Activated CD4-positive, alpha-beta T cell treated with anti-CD3 and anti-CD28 coated beads, Interleukin-2, amount 10 ng/mL, durations not matched to agents 7 days and 5 days (primary cell): ENCODE data around the gene PSME2. TPM values are rescaled to one million over a fixed set of nuclear protein-coding genes. Genes with fewer than 3 reads are reported as not detected.

Source experiments
- CTCF ChIA-PET: fragments of 350-600 bp; sonication (Branson Sonifier 250); formaldehyde crosslinking; loops from one replicate; lab custom pipeline; 2021; ENCODE audit warnings: antibody characterized with exemption; lab: Charles Lee
- POLR2A ChIA-PET: fragments of 350-600 bp; sonication (Branson Sonifier 250); formaldehyde crosslinking; loops from one replicate; lab custom pipeline; 2021; ENCODE audit warnings: antibody characterized with exemption; lab: Charles Lee
- DNase-seq: peaks from one replicate; pipeline ENCODE4 v3.0.0-alpha.2; 2020
- H3K27ac Mint-ChIP-seq: one replicate; pipeline ENCODE4 v1.8.0; 2021; ENCODE audit warnings: mild to moderate bottlenecking, moderate library complexity, mixed read lengths
- H3K27me3 Mint-ChIP-seq: one replicate; pipeline ENCODE4 v1.8.0; 2021; ENCODE audit warnings: mixed read lengths
- H3K36me3 Mint-ChIP-seq: one replicate; pipeline ENCODE4 v1.8.0; 2021; ENCODE audit warnings: low read depth, mixed read lengths
- H3K4me1 Mint-ChIP-seq: one replicate; pipeline ENCODE4 v1.8.0; 2021; ENCODE audit warnings: mixed read lengths
- H3K4me3 Mint-ChIP-seq: one replicate; pipeline ENCODE4 v1.8.0; 2021; ENCODE audit warnings: mild to moderate bottlenecking, moderate library complexity, mixed read lengths
- H3K9me3 Mint-ChIP-seq: one replicate; pipeline ENCODE4 v1.8.0; 2021; ENCODE audit warnings: mixed read lengths
- total RNA-seq, 2 experiments: library from RNA; stranded (reverse); gene quantifications; one replicate each; pipeline ENCODE4 v1.2.3, GENCODE V29; 2021

Gene PSME2
- total RNA-seq, 2 experiments from 2014 or later = 644 to 698 TPM

DNA sequence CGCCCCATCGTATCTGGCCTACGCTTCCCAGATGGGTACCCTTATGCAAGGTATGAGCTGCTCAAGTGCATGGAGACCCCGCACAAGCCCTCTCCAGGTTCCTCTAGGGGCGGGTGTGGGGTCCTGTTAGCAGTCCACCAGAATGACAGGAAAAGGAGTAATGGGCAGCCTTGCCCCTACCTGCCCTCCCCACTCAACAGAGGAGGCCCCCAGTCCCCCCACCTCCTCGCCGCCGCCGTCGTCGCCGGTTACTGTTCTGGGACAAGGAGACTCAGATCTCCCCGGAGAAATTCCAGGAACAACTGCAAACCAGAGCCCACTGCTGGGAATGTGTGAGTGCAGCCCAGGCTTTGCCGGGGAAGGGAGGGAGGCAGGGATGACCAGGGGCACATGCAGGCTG, 31.5 kb upstream of the PSME2 start:
- CTCF ChIA-PET = interaction anchor here (1.1 to 6.2 kb wide), 3 partner anchors 9 to 119 kb away, joined by 3 to 49 read pairs (median 4); partner anchors contain the start of gene IRF9
- POLR2A ChIA-PET = no interaction called here
- Mint-ChIP-seq H3K4me3 (no peak overlapping the region), H3K27ac (no peak overlapping the region), H3K36me3 (peaks cover 51% of the 10 kb centered on the region), H3K4me1 (peaks cover 19% of the 10 kb centered on the region), H3K9me3 (no peaks in the 10 kb centered on the region), H3K27me3 (no peaks in the 10 kb centered on the region)
- no peak for DNase-seq

DNA sequence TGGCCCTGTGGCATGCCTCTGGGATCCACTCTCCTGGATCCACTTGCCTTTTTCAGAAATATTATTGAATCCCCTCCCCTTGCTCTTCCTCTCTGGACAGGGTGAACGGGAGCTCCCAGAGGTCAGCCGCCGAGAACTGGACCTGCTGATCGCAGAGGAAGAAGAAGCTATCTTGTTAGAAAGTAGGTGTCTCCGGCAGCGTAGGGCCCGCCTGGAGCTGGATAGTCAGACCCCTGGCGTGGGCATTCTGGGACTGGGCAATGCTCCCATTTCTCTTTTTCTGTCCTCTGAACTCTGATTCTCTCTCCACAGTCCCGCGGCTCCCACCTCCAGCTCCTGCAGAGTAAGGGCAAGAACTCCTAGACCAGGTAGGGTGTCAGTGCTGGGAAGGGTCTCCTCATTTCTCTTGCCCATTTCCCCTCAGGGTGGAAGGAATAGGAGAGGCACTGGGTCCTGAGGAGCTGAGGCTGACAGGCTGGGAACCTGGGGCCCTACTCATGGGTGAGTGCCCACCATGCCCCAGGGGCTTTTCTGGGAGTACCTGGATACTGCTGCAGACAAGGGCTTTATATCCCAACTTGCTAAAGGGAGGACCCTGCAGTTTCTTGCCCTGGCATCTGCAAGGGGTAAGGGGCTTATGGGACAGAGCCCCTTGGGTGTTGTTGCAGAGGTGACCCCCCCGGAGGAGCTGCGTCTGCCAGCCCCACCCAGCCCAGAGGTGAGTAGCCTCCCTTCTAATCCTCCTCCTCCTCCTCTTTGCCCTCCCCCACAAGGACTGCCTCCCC, 30.8 kb upstream of the PSME2 start:
- CTCF ChIA-PET = interaction anchor here (0.8 to 6.2 kb wide), 4 partner anchors 9 to 119 kb away, joined by 3 to 49 read pairs (median 4); partner anchors contain the start of gene IRF9
- Mint-ChIP-seq H3K4me1 (peaks cover 21% of the 10 kb centered on the region), H3K36me3 (peaks cover 48% of the 10 kb centered on the region), H3K27me3 (no peaks in the 10 kb centered on the region), H3K27ac (no peak overlapping the region), H3K9me3 (no peaks in the 10 kb centered on the region), H3K4me3 (no peak overlapping the region)
- POLR2A ChIA-PET = no interaction called here
- no peak for DNase-seq

DNA sequence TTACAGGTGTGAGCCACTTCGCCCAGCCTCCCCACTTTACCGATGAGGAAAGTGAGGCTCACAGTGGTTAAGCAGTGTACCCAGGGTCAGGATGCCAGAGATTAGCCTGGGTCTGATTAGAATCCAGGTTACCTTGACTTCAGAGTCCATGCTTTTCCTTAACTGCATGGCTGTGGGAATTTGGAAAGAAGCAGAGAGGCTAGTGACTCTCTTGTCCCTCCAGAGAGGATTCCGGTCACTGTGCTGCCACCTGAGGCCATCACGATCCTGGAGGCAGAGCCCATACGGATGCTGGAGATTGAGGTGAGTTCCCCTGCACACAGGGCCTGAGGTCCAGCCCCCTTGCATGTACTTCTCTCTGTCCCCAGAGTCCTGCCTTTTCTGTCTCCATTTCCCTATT, 30.2 kb upstream of the PSME2 start:
- no peak overlapping the region for H3K27ac Mint-ChIP-seq
- ChIA-PET CTCF (interaction anchor here (0.8 to 6.2 kb wide), 4 partner anchors 9 to 86 kb away, joined by 3 to 49 read pairs (median 8); partner anchors contain the start of gene IRF9), POLR2A (no interaction called here)
- peaks cover 28% of the 10 kb centered on the region for H3K4me1 Mint-ChIP-seq
- no peaks in the 10 kb centered on the region for H3K27me3 Mint-ChIP-seq
- DNase-seq = no peak
- H3K4me3 Mint-ChIP-seq = no peak overlapping the region
- H3K36me3 Mint-ChIP-seq = peaks cover 46% of the 10 kb centered on the region
- no peaks in the 10 kb centered on the region for H3K9me3 Mint-ChIP-seq

DNA sequence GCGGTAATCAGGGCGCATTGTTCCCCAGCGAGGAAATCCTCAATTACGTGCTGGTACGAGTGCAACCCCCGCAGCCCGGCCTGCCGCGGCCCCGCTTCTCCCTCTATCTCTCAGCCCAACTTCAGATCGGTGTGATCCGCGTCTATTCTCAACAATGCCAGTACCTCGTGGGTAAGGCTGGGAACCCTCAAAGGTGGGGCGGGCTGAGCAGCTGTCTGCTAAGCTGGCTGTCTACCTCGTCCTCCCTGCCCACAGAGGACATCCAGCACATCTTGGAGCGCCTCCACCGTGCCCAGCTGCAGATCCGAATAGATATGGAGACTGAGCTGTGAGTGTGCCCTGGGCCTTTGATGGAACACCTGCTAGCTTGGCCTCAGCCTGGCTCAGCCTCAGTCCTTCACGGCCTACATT, 26.5 kb upstream of the PSME2 start:
- Mint-ChIP-seq H3K27ac (peak overlapping the region; percentile 54), H3K36me3 (peaks cover 51% of the 10 kb centered on the region)

DNA sequence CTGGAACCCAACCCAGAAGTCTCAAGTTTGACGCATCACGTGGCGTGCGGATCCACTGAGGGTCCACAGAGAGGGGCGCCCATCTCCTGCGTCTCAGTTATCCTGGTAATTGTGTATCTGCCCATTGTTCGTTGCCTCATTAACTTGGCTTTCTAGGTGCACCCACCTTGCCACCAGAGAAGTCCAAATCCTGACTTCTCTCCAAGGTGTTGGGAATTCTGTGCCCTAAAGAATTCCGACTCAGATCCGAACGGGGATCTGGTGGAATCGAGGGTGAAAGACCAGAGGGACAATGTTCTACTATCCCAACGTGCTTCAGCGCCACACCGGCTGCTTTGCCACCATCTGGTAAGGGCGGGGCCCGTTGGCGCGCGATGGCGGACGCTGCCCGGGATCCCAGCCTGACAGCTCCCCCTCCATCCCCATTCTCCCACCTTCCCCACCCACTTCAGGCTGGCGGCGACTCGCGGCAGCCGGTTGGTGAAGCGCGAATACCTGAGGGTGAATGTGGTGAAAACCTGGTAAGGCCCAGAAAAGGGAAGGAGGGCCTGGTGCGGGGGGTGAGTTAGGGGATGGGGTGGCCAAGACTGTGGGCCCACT, 26.0 kb upstream of the PSME2 start:
- DNase-seq = no peak
- no peak overlapping the region for H3K27ac Mint-ChIP-seq
- H3K27me3 Mint-ChIP-seq = no peaks in the 10 kb centered on the region
- CTCF ChIA-PET = interaction anchor here (6.2 kb wide), 1 partner anchor 10 kb away, joined by 49 read pairs; the partner anchor contains the start of gene IRF9
- H3K36me3 Mint-ChIP-seq = peaks cover 51% of the 10 kb centered on the region
- H3K4me1 Mint-ChIP-seq = peaks cover 49% of the 10 kb centered on the region
- POLR2A ChIA-PET = no interaction called here
- peak overlapping the region; percentile 69 for H3K4me3 Mint-ChIP-seq
- H3K9me3 Mint-ChIP-seq = no peaks in the 10 kb centered on the region

More for the DNA sequence above, 26.5 kb upstream of the PSME2 start:
- DNase-seq = no peak
- Mint-ChIP-seq H3K9me3 (no peaks in the 10 kb centered on the region), H3K4me1 (peaks cover 45% of the 10 kb centered on the region), H3K27me3 (no peaks in the 10 kb centered on the region), H3K4me3 (peak overlapping the region; percentile 69)
- ChIA-PET CTCF (interaction anchor here (1.1 to 6.2 kb wide), 3 partner anchors 10 to 16 kb away, joined by 5 to 49 read pairs (median 6); partner anchors contain the start of genes IPO4 and IRF9), POLR2A (no interaction called here)

DNA sequence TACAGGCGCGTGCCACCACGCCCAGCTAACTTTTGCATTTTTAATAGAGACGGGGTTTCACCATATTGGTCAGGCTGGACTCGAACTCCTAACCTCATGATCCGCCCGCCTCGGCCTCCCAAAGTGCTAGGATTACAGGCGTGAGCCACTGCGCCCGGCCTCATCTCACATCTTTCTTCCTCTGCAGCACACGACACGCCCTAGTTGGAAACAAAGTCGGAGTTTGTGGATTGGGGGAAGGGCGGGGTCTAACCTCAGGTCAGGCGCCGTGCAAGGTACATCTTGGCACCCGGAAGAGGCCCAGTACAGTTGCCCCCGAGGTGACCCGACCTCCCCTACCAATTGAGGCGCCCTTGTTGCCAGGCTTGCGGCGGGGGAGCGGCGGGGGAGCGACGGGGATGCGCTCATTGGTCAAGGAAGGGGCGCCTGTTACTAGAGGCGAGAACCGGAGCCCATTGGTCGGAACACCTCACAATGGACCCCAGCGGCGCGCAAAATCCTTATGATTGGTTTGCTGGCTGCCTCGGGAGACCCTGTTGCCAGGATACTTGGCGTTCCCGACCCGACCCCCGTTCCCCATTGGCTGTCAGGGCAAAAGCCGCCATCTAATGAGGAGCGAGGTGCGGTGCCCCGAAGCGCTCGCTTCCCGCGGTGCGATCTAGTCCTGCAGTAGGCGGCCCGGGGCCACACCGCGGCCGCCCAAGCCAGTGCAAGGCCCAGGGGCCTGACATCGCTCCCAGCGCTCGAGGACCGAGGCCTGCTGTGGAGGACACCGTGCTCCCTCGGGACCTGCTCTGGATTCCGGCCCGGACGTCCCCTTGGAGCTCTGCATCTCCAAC, 25.2 kb upstream of the PSME2 start, which contains the start of gene REC8:
REC8 (plus strand) TSS at position 659 of the 839 bp plus-strand sequence. CDS start 473 bp downstream, outside the sequence.
- H3K27me3 Mint-ChIP-seq = no peaks in the 10 kb centered on the region
- H3K9me3 Mint-ChIP-seq = no peaks in the 10 kb centered on the region
- peak; percentile 67 for DNase-seq
- H3K4me1 Mint-ChIP-seq = peaks cover 55% of the 10 kb centered on the region
- H3K27ac Mint-ChIP-seq = peak within 1 kb of the TSS; percentile 86
- H3K36me3 Mint-ChIP-seq = peaks cover 53% of the 10 kb centered on the region
- ChIA-PET POLR2A (interaction anchor here (0.6 kb wide), 1 partner anchor 9 kb away, joined by 3 read pairs; no protein-coding TSS in a partner anchor), CTCF (interaction anchor here (0.6 to 6.2 kb wide), 6 partner anchors 9 to 870 kb away, joined by 3 to 49 read pairs (median 8); partner anchors contain the start of genes EMC9, IPO4 and IRF9)
- H3K4me3 Mint-ChIP-seq = peak within 1 kb of the TSS; percentile 69

DNA sequence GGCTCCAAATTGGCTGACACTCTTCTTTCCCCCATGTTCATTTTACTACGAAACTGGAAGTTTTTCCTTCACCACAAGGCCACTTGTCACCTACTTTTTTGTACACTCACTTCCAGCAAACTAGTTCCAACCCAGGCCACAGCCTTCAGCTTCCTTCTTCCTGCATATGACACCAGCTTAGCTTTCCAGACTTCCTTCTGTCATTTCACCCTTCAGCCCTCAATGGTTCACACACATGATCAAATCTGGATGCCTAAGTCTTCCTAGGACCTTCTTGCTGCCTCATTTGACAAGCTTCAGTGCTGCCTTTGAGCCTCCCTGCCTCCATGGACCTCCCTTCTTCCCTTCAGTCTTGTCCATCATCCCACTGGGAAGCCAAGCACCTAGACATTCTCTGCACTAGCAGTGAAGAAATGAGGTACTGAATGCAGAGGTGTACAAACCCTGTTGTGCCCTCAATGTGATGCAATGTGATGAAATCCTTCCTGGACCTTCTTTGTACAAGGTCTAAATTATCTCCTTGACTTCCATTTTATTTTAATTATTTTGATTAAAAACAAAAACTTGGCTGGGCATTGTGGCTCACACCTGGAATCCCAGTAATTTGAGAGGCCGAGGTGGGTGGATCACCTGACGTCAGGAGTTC, 21.2 kb upstream of the PSME2 start:
- Mint-ChIP-seq H3K27me3 (no peaks in the 10 kb centered on the region), H3K9me3 (no peaks in the 10 kb centered on the region), H3K27ac (peak overlapping the region; percentile 70), H3K4me3 (no peak overlapping the region), H3K4me1 (peaks cover 77% of the 10 kb centered on the region), H3K36me3 (peaks cover 74% of the 10 kb centered on the region)
- DNase-seq = no peak
- CTCF ChIA-PET = interaction anchor here (1.6 kb wide), 1 partner anchor 13 kb away, joined by 5 read pairs; no protein-coding TSS in a partner anchor
- POLR2A ChIA-PET = interaction anchor here (0.6 kb wide), 1 partner anchor 28 kb away, joined by 3 read pairs; the partner anchor contains the start of gene TM9SF1

DNA sequence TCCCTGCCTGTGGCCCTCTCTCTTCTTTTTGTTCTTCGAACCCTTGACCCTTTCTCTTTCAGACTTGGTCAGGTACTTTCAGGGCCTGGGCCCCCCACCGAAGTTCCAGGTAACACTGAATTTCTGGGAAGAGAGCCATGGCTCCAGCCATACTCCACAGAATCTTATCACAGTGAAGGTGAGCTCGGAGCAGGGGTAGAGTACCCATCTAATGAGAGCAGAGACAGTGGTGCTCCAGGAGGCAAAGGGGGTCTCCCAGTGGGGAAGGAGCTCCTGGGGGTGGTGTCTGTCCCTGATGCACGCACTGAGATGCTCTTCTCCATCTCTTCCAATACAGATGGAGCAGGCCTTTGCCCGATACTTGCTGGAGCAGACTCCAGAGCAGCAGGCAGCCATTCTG, 19.4 kb upstream of the PSME2 start:
- Mint-ChIP-seq H3K4me3 (no peak overlapping the region), H3K4me1 (peaks cover 71% of the 10 kb centered on the region), H3K9me3 (no peaks in the 10 kb centered on the region), H3K27me3 (no peaks in the 10 kb centered on the region), H3K36me3 (peaks cover 82% of the 10 kb centered on the region), H3K27ac (no peak overlapping the region)
- ChIA-PET POLR2A (no interaction called here), CTCF (interaction anchor here (0.6 to 6.2 kb wide), 2 partner anchors 9 to 61 kb away, joined by 4 to 49 read pairs; no protein-coding TSS in a partner anchor)
- no peak for DNase-seq

DNA sequence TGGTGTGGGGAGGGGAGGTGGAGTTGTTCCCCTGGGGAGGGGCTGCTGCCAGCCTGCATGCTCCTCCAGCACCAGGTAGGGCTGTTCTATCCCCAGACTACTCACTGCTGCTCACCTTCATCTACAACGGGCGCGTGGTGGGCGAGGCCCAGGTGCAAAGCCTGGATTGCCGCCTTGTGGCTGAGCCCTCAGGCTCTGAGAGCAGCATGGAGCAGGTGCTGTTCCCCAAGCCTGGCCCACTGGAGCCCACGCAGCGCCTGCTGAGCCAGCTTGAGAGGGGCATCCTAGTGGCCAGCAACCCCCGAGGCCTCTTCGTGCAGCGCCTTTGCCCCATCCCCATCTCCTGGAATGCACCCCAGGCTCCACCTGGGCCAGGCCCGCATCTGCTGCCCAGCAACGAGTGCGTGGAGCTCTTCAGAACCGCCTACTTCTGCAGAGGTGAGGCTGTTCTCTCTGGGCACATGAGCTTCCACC, 18.1 kb upstream of the PSME2 start:
- DNase-seq = no peak
- Mint-ChIP-seq H3K4me1 (peaks cover 75% of the 10 kb centered on the region), H3K27ac (peak overlapping the region; percentile 61), H3K27me3 (no peaks in the 10 kb centered on the region), H3K9me3 (no peaks in the 10 kb centered on the region), H3K36me3 (peaks cover 84% of the 10 kb centered on the region), H3K4me3 (peak overlapping the region; percentile 5)
- POLR2A ChIA-PET = no interaction called here
- CTCF ChIA-PET = interaction anchor here (6.2 kb wide), 1 partner anchor 10 kb away, joined by 49 read pairs; no protein-coding TSS in a partner anchor

DNA sequence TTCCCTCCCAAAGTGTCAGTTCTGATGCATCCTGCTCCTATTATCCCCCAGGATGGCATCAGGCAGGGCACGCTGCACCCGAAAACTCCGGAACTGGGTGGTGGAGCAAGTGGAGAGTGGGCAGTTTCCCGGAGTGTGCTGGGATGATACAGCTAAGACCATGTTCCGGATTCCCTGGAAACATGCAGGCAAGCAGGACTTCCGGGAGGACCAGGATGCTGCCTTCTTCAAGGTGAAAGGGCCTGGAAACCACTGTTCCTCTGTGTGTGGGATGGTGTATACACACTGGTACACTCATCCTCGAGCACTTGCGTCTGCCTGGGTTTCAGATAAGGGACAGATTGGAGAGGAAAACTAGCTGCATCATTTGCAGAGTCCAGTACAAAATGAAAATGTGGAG, 15.7 kb upstream of the PSME2 start:
- Mint-ChIP-seq H3K9me3 (no peaks in the 10 kb centered on the region), H3K36me3 (peaks cover 87% of the 10 kb centered on the region), H3K4me3 (peak overlapping the region; percentile 93), H3K27ac (peak overlapping the region; percentile 100), H3K4me1 (peaks cover 65% of the 10 kb centered on the region), H3K27me3 (no peaks in the 10 kb centered on the region)
- ChIA-PET POLR2A (interaction anchor here (0.7 to 3.4 kb wide), 4 partner anchors 15 to 80 kb away, joined by 5 to 25 read pairs (median 9); partner anchors contain the start of genes DCAF11, NRL, PSME2 and RNF31), CTCF (interaction anchor here (1.0 to 6.2 kb wide), 21 partner anchors 11 to 155 kb away, joined by 3 to 69 read pairs (median 12); partner anchors contain the start of genes CHMP4A, DCAF11, EMC9 and IPO4)
- no peak for DNase-seq
